Measurements from ENCODE around the gene TEAD1.
A peak's percentile ranks its signal among the peaks of the same experiment; 100 is the strongest.
"Not testable (repeated sequence)": the region's sequence is repeated elsewhere in the genome, so short reads cannot be mapped to it uniquely, and the experiment has no call there.

Gene TEAD1

DNA sequence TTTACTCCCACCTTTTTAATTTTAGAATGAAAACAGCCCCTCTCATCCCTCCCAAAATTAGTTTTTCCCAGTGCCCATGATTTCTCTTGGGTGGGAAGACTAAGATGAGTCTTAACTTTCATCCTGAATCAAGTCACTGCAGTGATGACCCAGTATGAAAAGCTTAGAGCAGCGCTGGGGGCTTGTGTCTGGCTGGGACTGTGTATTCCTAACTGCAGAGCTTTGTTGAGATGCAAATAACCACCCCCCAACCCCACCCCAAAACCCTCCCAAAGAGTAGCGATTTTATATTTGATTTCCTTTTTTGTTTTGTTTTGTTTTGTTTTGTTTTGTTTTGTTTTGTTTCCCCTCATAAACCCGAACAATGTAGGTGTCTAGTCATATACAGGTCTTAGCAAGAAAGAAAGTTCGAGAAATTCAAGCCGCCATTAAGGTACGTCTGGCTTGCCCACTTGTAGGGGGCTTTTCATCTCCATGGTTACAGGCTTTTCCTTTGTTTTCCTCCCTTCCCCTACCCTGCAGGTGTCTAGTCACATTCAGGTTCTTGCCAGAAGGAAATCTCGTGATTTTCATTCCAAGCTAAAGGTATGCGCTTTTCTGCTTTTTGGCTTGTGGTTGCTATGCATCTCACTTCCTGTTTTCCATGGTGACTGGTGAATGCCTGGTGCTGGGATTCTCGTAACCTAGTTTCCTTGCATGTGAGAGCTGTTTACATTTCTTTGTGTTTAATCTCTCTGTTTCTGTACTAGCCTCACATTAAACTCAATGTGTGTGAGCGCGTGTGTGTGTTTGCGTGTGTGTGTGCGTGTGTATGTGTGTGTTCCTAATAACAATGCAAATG, 190.3 kb downstream of the TEAD1 start:
- DNase-seq (ENCODE audit: low spot score): peak; percentile 74

DNA sequence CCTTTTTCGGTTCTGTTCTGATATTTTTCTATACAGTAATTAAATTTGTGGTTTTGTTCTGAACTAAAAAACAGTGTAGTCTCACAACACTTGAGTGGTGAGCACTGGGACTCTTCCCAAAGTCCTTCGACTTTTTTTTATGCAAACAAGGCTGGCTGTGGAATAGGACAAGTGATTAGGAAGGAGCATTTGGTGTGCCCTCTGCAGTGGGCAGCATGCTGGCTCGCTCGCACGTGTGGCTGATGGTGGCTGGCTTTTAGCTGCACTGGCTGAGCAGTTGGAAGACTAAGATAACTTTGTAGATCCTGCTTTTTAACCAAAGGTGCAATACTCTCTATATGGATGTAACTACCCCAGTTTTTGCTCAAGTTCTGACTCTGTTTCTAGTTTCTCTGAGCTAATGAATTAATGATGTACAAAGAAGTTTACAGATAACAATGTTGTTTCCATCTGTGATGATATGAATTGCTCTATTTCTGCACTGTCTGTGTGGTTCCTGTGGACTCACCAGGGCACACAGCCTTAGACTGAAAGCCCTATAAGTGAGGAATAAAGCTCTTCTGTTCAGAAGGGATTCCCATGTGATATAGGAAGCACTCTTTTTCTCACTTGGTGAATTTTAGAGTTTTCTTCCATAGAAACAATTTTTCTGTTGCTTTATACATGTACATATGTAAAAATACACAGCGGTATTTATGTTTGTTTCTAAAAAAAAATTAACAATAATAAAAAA, 191.8 kb downstream of the TEAD1 start:
- no peak for DNase-seq (ENCODE audit: low spot score)

DNA sequence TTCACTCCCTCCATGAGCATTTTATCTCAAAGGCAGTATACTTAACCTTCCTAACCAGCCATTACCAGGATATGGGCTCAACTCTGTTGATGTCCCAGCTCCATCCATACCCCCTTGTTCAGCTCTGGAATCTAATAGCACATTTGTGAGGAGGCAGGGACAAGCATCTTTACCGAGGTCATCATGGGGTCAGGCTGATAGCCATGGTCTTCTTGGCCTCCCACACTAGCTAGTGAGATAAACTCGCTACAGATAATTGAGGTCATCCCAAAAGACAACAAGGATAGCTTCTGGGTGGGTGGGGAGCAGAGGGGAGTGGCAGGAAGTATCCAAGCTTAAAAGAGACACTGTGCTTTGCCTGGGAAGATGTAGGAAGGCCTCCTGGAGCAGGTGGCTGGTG, 193.3 kb downstream of the TEAD1 start:
- DNase-seq (ENCODE audit: low spot score): no peak

DNA sequence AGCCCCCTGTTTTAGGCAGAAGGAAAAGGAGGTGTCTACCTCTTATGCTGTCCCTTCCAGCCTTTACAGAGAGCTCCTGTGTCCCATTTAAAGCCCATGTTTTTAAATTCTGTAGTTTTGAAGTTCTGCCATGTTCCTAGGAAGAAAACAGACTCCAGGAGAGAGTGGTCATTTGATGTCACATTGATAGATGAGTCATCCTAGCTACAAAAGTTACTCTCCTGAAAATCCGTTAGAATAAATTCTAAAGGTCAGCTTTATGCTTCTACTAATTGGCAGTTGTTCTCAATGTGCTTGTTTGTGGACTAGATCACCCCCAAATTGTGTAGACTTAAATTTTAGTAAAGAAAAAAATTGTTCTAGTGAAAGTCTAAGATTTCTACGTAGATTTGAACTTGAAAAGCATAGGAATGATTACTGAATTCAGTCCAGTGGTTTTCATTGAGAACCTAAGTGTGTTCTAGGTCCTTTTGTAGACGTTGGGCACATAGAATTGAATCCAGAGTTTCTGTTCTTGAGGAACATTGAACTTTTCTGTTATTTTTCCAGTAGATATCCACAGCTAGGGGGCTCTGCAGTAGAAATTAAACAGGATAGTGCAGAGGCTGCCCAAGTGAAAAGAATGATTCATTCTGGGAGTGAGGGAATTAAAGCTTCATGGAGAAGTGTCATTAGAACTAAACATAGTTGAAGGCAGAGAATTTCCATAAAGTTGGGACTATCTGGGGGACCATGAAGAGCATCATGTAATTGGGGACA, 194.3 kb downstream of the TEAD1 start:
- DNase-seq (ENCODE audit: low spot score): no peak

DNA sequence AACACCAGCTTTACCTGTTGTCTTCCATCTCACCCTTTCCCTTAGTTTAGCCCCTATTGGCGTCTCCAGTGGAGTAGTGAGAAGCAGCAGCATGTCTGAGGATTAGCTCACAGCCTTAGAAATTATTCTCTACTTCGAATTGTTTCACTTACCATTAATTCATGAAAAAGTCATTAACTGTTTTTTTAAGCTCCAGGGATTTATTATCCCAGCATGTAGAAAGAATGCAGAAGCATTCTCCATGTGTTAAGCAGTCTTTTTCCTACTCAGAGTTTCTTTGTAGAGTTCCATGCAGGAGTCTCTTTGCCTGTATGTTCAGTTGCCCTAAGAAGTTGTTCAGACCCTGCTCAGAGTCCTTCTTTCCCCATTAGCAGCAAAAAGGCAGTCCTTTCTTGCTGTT, 197.0 kb downstream of the TEAD1 start:
- no peak for DNase-seq (ENCODE audit: low spot score)

DNA sequence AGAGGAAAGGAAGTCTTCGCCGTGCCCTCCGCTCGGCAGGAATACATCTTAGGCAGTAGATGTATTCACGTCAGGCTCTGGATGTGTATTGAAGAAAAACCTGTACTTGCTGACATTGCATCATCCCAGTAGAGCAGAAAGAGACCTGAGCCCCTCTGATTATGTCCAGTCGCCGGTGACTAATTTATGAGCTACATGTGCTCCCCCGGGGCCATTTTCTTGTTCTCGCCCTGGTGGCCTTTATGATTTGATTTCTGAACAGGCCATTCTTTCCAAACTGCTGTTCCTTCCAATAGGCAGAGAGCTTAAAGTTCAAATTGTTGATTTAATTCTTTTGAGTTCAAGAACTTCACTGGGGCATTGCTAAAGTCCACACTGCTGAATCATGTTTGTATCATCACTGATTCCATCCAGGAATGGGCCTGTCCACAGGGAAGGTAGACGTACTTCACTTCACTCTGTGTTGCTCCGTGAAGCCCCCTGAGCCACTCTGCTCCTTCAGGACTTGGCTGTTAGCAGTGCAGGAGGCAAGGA, 197.6 kb downstream of the TEAD1 start:
- DNase-seq (ENCODE audit: low spot score): no peak

DNA sequence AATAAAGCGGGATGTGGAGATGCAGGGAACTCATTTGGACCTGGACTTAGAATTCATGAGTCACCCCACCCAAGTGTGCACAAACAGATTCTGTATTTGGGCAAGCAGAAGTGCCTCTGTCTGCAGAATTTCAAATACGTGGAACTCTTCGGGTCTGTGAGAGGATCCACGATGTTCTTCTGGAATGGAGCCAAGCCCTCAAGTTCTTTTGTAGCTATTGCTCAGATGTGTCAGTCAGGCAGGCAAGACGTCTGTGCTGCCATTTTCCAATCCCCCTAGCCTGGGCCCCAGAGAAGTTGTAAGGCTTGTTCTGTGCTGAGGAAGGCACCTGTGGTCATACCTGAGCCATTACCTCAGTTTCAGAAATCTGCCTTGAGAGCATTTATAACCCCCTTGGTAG, 202.1 kb downstream of the TEAD1 start:
- no peak for DNase-seq (ENCODE audit: low spot score)

DNA sequence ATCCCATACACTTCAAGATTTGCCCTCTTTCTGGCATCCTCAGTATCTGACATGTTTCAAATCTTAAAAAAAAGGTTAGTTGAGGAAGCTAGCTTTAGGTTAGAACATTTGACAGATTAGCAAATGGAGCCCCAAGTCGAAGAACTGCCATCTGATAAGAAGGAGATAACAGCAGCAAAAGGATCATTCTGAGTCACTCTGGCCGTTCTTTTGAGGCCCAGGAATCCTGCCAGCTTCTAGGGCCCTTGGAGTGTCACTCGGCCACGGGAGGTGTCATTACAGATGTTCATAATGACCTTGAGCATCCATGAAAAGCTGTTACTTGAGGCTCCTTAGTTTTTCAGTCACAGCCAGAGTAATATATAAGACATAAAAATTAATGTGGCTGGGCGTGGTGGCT, 202.8 kb downstream of the TEAD1 start:
- DNase-seq (ENCODE audit: low spot score): no peak

DNA sequence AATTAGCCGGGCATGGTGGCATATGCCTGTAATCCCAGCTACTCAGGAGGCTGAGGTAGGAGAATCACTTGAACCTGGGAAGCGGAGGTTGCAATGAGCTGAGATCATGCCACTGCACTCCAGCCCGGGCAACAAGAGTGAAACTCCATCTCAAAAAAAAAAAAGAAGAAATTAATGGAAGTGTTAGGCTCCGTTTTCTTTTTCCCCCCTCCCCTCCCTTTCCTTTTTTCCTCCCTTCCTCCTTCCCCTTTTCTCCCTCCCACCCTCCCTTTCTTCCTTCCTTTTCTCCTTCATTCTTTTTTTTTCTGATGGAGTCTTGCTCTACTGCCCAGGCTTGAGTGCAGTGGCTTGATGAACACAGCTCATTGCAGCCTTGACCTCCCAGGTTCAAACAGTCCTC, 203.3 kb downstream of the TEAD1 start:
- DNase-seq (ENCODE audit: low spot score): not testable (repeated sequence)

DNA sequence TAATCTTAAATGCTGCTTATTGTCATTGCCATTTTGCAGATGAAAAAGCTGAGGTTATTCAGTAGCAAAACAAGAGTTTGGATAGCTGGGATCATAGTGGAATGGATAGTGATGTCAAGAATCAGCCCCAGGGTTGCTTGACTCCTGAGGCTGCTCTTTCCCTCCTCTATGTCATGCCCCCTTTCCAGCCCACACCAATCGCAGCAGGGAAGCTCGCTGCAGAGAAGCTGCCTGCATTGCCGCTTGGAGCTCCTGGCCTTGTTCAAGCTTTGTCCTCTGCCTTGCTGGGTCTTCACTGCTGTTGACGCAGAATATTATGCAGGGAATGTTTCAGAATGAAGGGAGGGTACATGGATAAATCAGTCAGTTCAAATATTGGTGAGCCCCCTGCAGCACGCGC, 206.1 kb downstream of the TEAD1 start:
- DNase-seq (ENCODE audit: low spot score): no peak

DNA sequence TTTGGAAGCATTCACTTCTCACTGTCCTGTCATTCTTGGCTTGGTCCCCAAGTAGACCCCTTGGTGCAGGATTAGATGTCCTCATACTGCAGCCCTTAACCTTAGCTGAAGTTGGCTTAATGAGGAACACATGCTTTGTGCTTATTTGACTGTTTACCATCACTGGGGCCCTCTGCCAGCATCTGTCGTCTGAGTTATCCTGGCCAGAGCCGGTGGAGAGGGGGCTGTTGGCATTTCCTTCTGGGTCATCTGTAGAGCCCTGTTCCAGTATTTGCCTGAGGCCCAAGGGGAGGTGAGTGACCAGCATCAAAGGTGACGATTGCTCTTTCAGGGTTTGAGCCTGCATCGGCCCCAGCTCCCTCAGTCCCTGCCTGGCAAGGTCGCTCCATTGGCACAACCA, 208.4 kb downstream of the TEAD1 start:
- no peak for DNase-seq (ENCODE audit: low spot score)

DNA sequence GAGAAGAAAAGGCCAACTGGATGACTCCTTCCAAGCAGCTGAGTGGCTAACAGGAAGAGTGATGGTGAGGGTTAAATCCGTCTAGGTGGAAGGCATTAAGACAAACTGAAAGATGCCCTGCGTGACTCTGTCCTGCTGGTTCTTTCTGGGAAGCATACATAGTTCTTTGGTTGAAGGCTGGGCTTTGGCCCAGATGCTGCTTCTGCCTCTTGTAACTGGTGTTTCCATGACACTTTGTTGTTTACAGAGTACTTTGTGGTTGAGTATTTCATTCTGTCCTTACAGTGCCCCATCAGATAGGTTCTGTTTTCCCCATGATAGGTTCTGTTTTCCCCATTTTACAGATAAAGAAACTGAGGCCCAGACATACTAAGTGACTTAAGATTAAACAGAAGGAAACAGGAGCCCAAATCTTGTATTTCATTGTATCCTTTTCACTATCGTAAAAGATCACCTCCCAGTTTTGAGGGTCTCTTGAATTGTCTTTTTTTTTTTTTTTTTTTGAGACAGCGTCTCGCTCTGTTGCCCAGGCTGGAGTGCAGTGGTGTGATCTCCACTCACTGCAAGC, 210.6 kb downstream of the TEAD1 start:
- DNase-seq (ENCODE audit: low spot score): no peak

DNA sequence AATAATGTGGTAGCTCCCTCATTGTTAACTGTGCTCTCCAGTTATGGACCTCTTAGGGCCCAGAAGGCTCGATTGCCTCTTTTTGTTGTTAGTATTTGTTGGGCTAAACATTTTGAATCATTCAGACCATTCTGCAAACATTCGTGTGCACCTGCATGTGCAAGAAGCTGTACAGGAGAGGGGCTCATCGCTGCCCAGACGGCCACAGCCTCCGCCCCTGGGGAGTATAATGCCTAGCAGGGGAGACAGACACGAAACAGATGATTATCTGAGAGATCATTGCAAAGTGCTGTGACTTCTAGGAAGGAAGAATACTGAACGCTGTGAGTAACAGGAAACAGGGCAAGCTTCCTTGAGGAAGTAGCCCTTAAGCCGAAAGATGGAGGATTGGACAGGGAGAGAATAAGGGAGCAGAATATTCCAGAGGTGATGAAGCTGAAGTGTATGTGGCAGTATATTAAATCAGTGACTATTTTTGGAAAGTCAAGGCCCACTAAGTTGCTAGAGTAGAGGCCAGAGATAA, 211.6 kb downstream of the TEAD1 start:
- no peak for DNase-seq (ENCODE audit: low spot score)

DNA sequence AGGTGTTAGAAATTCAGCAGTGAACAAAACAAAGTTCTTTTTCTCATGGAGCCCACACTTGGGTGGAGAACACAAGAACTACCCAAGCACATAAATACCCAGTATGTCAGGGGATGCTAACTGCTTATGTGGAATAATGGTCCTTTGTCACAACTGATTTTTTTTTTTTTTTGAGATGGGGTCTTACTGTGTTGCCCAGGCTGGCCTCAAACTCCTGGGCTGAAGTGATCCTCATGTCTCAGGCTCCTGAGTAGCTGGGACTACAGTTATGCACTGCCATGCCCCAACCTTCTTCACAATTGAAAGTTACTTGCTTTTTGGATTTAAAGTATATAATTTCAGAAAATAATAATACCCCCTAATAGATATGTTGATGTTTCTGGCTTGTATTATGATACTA, 212.3 kb downstream of the TEAD1 start:
- no peak for DNase-seq (ENCODE audit: low spot score)

DNA sequence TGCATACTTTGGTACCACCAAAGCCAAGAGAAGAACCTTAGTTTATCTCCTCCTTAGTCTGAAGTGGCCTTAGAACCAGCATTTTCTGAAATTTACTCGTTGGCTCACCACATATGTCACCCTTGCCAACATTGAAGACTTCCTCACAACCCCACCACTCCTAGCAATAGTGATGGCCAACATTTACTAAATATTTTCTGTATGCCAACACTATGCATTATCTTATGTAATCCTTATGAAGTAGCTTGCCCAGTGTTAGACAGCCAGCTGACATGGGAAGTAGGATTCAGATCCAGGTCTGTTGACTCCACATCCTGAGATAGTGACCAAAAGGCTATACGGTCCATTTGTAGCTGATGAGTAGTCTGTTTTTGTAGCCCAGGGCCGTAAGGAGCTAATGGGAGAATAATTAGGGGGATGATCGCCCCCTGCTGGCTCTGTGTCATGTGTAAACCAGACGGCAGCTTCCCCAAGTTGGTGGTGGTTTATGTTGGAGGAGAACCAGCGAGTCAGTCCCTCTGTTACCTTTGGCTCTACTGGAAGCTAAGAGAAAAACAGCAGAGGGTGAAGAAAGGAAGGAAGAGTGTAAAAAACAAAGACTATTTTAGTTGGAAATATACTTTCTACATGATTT, 214.4 kb downstream of the TEAD1 start:
- DNase-seq (ENCODE audit: low spot score): peak; percentile 81

DNA sequence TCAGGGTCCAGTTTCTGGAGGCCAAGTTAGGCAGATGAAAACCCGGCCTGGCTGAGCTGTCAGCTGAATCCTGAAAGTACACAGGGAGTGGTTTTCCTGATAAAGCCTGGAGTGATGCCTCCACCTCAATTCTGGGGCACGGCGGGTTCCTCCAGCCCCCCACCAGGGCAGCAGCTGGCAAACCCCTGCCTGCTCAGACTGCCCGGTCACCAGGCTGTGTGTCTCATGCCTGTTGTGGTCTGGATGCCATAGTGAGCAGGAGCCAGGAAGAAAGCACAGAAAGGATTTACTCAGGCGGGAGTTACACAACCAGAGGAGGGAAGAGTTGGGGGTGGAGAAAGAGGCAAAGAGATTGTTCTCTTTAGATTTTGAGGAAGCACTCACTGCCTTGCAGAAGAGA, 215.0 kb downstream of the TEAD1 start:
- no peak for DNase-seq (ENCODE audit: low spot score)

DNA sequence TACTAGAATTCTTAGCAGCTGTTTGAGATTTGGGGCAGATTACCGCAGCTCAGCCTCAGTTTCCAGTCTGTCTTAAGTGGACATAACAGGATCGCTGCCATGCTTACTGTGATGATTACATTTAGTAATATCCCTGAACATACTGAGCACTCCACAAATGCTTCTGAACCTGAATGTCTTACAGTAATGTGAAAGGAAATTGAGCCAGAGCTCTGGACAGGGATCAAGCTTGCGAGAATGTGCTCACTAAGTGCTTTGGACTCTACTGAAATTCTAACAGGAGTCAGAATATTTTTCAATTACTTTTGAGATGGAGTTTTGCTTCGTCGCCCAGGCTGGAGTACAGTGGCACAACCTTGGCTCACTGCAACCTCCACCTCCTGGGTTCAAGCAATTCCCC, 216.3 kb downstream of the TEAD1 start:
- no peak for DNase-seq (ENCODE audit: low spot score)

DNA sequence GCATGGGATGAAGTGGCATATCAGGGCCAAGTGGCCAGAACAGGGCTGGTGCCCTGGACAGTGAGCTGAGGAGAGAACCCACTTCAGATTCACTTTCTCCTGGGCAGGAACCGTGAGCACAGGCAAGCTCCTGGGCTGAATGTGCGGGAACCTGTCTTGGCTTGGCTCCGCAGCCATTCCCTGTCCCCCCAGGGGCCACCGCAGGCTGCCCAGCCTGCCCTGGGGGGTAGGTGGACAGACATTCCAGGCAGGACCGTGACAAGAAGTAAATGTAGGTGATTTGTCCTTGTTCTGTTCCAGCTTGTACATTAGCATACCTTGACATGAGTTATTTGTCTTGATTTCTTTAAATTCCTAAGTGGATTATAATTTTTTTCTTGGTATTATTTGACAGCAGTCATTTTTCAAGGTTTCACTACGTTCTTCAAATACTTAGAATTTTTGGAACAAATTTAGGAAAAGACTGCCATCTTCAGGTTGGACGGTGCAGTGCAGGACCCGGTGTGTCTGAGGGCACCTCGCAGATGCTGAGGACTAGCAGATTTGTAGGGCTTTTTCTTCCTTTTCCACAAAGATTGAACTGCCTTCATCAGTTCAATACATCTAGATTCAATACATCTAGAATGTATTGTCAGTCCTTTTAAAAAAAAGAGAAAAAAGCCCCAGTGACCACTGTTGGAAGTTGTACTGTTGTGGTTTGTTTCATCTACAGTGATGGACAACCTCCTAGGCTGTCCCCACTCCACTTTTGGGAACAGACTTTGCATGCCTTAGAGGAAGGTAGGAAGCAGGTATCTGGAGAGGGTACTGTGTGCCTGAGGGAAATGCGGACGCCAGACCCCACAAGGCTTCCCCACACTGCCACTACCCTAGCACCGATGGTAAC, 219.8 kb downstream of the TEAD1 start:
- peak; percentile 64 for DNase-seq (ENCODE audit: low spot score)

DNA sequence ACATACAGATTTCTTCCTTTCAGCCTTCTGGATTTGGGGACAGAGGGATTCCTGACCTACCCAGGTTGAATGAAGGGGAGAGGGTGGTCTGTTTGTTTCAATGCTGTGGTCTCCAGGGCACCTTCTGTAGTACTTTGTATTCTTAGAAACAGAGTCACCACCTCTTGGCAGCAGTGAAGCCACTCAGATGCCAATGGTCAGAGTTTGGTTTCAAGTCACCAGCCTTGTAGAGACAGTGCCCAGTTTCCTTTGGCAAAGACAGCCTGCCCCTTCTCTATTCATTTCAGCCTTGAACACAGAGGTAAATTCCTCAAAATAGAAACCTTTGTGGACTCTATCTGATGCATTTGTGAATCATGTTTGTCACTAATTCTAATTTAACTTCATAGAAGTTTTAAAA, 223.2 kb downstream of the TEAD1 start:
- no peak for DNase-seq (ENCODE audit: low spot score)

DNA sequence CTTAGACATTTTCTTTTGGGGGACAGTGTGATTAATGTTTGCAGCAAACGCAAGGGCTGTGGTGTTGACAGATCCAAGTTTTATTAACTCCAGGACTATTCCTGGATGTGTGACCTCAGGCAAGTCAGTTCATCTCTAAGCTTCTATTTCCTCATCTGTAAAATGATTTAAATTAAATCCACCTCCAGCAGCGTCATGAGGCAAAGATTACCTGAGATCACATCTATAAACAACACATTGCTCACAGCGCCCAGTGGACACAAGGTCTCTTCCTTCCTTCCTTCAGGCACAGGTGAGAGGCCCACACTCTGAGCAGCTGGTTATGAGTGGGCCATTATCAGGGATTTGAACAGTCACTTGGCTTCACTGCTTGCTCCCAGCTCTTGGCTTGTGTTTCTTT, 223.6 kb downstream of the TEAD1 start:
- no peak for DNase-seq (ENCODE audit: low spot score)

DNA sequence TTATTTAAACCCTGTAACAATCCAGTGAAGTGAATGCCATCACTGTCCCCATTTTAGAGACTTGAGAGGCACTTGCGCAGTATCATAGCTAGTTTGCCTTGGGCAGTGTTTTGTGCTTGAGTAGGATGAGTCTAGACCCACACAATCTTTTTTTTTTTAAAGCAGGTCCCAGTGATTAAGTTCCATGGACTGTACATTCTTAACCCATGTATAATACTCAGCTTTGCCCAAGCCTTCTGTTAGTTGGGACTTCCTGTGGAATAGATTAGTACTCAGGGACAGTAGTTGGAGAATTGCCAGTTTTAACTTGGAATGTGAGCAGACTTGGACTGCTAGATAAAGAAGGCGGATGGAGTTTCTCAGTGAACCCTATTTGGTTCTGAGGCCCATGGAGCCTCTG, 226.3 kb downstream of the TEAD1 start:
- no peak for DNase-seq (ENCODE audit: low spot score)

Measured in iPS-NIHi11 (cell line).